ENCODE measurements around the gene THUMPD3. TPM values are rescaled to one million over a fixed set of nuclear protein-coding genes. Genes with fewer than 3 reads are reported as not detected.
A peak's percentile ranks its signal among the peaks of the same experiment; 100 is the strongest.

The THUMPD3 gene
- total and polyA plus RNA-seq, 2 of the 4 experiments (the other 2 are of a cell fraction): 28.2 to 43.9 TPM

DNA sequence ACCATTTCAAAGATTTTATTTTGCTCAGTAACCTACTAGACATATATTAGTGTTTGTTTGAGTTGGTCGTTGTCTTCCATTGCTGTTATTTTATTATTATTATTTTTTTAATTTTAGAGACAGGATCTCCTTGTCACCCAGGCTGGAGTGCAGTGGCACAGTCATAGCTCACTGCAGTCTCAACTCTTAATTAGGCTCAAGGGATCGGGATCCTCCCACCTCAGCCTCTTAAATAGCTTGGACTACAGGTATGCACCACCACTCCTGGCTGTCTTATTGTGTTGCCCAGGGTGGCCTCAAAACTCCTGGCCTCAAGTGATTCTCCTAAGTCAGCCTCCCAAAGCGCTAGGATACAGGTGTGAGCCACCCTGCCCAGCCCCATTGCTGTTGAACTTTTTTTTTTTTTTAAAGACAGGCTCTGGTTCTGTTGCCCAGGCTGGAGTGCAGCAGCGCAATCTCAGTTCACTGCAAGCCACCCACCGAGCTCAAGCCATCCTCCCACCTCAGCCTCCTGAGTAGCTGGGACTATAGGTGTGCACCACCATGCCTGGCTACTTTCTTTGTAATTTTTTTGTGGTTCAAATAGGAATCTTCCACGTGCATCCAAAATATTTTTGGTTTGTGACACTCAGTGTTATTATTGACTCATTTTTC, 52.8 kb downstream of the THUMPD3 start:
- H3K4me1 ChIP-seq (ENCODE audit: control insufficient read depth, insufficient read depth, low read length): peaks cover 10% of the 10 kb centered on the region
- no peak overlapping the region for H2AFZ ChIP-seq (replicated peaks; ENCODE audit: low read length, poor library complexity)
- DNase-seq: no peak
- H4K20me1 ChIP-seq (ENCODE audit: insufficient read depth, low read length): peaks cover 94% of the 10 kb centered on the region
- H3K4me2 ChIP-seq (ENCODE audit: low read depth, low read length): no peak overlapping the region
- TF ChIP-seq, protein P1, sequence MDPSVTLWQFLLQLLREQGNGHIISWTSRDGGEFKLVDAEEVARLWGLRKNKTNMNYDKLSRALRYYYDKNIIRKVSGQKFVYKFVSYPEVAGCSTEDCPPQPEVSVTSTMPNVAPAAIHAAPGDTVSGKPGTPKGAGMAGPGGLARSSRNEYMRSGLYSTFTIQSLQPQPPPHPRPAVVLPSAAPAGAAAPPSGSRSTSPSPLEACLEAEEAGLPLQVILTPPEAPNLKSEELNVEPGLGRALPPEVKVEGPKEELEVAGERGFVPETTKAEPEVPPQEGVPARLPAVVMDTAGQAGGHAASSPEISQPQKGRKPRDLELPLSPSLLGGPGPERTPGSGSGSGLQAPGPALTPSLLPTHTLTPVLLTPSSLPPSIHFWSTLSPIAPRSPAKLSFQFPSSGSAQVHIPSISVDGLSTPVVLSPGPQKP (IDR thresholded peaks at IDR 0.05; ENCODE audit: borderline replicate concordance, low read depth, low read length): no peak
- TF ChIP-seq, protein P2, sequence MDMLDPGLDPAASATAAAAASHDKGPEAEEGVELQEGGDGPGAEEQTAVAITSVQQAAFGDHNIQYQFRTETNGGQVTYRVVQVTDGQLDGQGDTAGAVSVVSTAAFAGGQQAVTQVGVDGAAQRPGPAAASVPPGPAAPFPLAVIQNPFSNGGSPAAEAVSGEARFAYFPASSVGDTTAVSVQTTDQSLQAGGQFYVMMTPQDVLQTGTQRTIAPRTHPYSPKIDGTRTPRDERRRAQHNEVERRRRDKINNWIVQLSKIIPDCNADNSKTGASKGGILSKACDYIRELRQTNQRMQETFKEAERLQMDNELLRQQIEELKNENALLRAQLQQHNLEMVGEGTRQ (IDR thresholded peaks at IDR 0.05; ENCODE audit: low read depth, low read length): no peak
- no peak for TF ChIP-seq CEBPB (IDR thresholded peaks at IDR 0.05; ENCODE audit: low read depth, low read length)
- no peak for TF ChIP-seq POLR2A (IDR thresholded peaks at IDR 0.05; ENCODE audit: low read depth, low read length)
- no peak for TF ChIP-seq NFE2L2 (IDR thresholded peaks at IDR 0.05; ENCODE audit: low read depth, low read length)
- TF ChIP-seq MAZ (IDR thresholded peaks at IDR 0.05; ENCODE audit: borderline replicate concordance, low read depth, low read length): no peak
- TF ChIP-seq SMC3 (IDR thresholded peaks at IDR 0.05; ENCODE audit: low read depth, low read length): no peak
- TF ChIP-seq, protein P3, sequence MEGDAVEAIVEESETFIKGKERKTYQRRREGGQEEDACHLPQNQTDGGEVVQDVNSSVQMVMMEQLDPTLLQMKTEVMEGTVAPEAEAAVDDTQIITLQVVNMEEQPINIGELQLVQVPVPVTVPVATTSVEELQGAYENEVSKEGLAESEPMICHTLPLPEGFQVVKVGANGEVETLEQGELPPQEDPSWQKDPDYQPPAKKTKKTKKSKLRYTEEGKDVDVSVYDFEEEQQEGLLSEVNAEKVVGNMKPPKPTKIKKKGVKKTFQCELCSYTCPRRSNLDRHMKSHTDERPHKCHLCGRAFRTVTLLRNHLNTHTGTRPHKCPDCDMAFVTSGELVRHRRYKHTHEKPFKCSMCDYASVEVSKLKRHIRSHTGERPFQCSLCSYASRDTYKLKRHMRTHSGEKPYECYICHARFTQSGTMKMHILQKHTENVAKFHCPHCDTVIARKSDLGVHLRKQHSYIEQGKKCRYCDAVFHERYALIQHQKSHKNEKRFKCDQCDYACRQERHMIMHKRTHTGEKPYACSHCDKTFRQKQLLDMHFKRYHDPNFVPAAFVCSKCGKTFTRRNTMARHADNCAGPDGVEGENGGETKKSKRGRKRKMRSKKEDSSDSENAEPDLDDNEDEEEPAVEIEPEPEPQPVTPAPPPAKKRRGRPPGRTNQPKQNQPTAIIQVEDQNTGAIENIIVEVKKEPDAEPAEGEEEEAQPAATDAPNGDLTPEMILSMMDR (conservative IDR thresholded peaks at IDR 0.05; ENCODE audit: low read depth, low read length): no peak
- no peak for TF ChIP-seq FOS (IDR thresholded peaks at IDR 0.05; ENCODE audit: low read depth, low read length)
- TF ChIP-seq MXI1 (IDR thresholded peaks at IDR 0.05; ENCODE audit: borderline replicate concordance, low read depth, low read length): no peak
- TF ChIP-seq CHD1 (IDR thresholded peaks at IDR 0.05; ENCODE audit: low read depth, low read length): no peak
- TF ChIP-seq BHLHE40 (IDR thresholded peaks at IDR 0.05; ENCODE audit: low read depth, low read length): no peak
- no peak for TF ChIP-seq RAD21 (IDR thresholded peaks at IDR 0.05; ENCODE audit: low read length)
- TF ChIP-seq RFX5 (IDR thresholded peaks at IDR 0.05; ENCODE audit: low read depth, low read length): no peak
- TF ChIP-seq RCOR1 (IDR thresholded peaks at IDR 0.05; ENCODE audit: insufficient replicate concordance, low read length): no peak
- no peak for TF ChIP-seq MAFK (IDR thresholded peaks at IDR 0.05; ENCODE audit: low read depth, low read length)
- no peak overlapping the region; a peak in 1 of 4 replicates for H4K8ac ChIP-seq (ENCODE audit: low read depth in 2 of 2, low read length in 2 of 2)
- no peak overlapping the region for H3K4me3 ChIP-seq (ENCODE audit: insufficient read depth, low read depth, low read length)
- H2BK120ac ChIP-seq (ENCODE audit: low read depth, low read length): no peak overlapping the region
- intact Hi-C loops (cut with micrococcal nuclease): no loop called here
- H2BK20ac ChIP-seq (ENCODE audit: low read depth, low read length): no peak overlapping the region
- no peak overlapping the region for H2AK9ac ChIP-seq (replicated peaks; ENCODE audit: low read depth, low read length, poor library complexity)
- H4K5ac ChIP-seq (ENCODE audit: low read depth, low read length): no peak overlapping the region
- H3K36me3 ChIP-seq (ENCODE audit: control insufficient read depth, insufficient read depth, low read length): peaks cover 2% of the 10 kb centered on the region; the same call in 1 of the 2 replicates
- no peak overlapping the region for H3K14ac ChIP-seq (replicated peaks; ENCODE audit: low read depth, low read length)
- H3K23ac ChIP-seq (ENCODE audit: low read depth, low read length): no peak overlapping the region
- ChIA-PET POLR2A (ENCODE audit: unreplicated experiment) (no interaction called here), CTCF (no interaction called here)
- peaks cover 0 to 25% of the 10 kb centered on the region in 2 experiments; a peak in 2 of 4 replicates for H3K79me1 ChIP-seq (ENCODE audit: low read depth in 1 of 2, low read length in 2 of 2)
- H4K91ac ChIP-seq (ENCODE audit: insufficient read depth, low read depth, low read length): no peak overlapping the region
- dilution Hi-C loops (cut with HindIII; ENCODE audit: low sequenced_read_pairs, unreplicated experiment): no loop called here
- H2BK5ac ChIP-seq (ENCODE audit: low read depth, low read length, poor library complexity, severe bottlenecking): peak overlapping the region; percentile 78
- in situ Hi-C loops (cut with MboI; ENCODE audit: low sequenced_read_pairs): no loop called here
- 80% methylated on average over 2 of the region's 6 CpGs; no CpG with 5 or more reads in 1 of the 2 experiments for whole genome bisulfite sequencing, 2 experiments (ENCODE audit: extremely low coverage in 2 of 2, insufficient read length in 1 of 2)
- BruUV-seq (replicated peaks): no TSS peak
- no peaks in the 10 kb centered on the region; the same call in 1 of the 2 replicates for H3K9me3 ChIP-seq (ENCODE audit: control insufficient read depth, insufficient read depth, low read length)
- H3K27me3 ChIP-seq (ENCODE audit: control insufficient read depth, insufficient read depth, low read length): no peaks in the 10 kb centered on the region
- no peak overlapping the region for H3K4ac ChIP-seq (ENCODE audit: low read depth, low read length)
- peak overlapping the region; percentile 41; the same call in 1 of the 2 replicates for H3K27ac ChIP-seq (ENCODE audit: insufficient read depth, low read length)
- H3K9ac ChIP-seq (ENCODE audit: low read depth, low read length): no peak overlapping the region
- no peak overlapping the region; the same call in 1 of the 2 replicates for H3K18ac ChIP-seq (ENCODE audit: low read depth, low read length)
- H3K56ac ChIP-seq (ENCODE audit: extremely low read depth, insufficient read depth, low read length): no peak overlapping the region
- ATAC-seq (ENCODE audit: low read depth): no peak; the same call in 1 of the 2 replicates
- no peak overlapping the region for H2AK5ac ChIP-seq (ENCODE audit: low read depth, low read length)
- H2BK15ac ChIP-seq (ENCODE audit: low read depth, low read length): no peak overlapping the region
- peaks cover 11% of the 10 kb centered on the region; the same call in 1 of the 2 replicates for H3K9me1 ChIP-seq (ENCODE audit: insufficient read depth, low read length)

Data from IMR-90 (cell line).